Retinal pigment epithelial cell (primary cell): Measurements from ENCODE around the gene NOP14.
"Not testable (repeated sequence)": the region's sequence is repeated elsewhere in the genome, so short reads cannot be mapped to it uniquely, and the experiment has no call there.

Source experiments
- DNase-seq: peaks from one replicate; pipeline ENCODE4 v3.0.0-alpha.2; 2010; ENCODE audit warnings: low read depth
- H3K4me3 ChIP-seq: 2 replicates; pipeline ENCODE4 v1.5.1; 2011; ENCODE audit warnings: mild to moderate bottlenecking, low read length, control low read depth, moderate library complexity
- TF ChIP-seq, protein P1 (sequence below): conservative IDR thresholded peaks from 2 replicates; pipeline ENCODE4 v1.5.1; 2011; ENCODE audit warnings: low read depth, low read length, control low read depth, inconsistent platforms

NOP14 gene

DNA sequence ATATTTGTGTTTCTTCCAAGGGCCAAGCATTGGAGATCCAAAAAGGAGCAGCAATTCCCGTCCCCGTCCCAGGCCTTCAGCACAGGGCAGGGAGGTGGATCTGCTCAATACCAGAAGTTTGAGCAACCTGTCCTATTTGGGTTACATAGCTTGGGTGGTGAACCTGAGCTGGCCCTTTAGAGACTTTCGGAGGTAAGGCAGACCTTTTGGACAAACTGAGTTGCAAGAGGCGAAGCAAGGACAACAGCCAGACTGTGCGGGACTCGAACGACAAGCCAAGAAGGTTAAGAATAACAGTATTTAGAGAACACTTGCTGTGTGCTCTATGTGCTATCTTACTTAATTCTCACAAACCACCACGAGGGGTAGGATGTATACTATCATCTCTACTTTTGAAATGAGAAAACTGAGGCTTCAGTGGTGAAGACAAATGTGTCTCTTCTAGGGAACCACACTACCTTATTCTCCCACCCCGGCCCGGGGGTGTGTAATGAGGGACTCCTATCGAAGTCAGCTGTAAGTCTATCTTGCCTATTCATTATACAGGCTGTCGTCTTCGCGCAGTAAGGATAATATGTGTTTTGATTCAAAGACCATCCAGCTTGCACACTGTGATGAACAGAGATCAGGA is 1.3 kb downstream of the NOP14 start:
- TF ChIP-seq, protein P1, sequence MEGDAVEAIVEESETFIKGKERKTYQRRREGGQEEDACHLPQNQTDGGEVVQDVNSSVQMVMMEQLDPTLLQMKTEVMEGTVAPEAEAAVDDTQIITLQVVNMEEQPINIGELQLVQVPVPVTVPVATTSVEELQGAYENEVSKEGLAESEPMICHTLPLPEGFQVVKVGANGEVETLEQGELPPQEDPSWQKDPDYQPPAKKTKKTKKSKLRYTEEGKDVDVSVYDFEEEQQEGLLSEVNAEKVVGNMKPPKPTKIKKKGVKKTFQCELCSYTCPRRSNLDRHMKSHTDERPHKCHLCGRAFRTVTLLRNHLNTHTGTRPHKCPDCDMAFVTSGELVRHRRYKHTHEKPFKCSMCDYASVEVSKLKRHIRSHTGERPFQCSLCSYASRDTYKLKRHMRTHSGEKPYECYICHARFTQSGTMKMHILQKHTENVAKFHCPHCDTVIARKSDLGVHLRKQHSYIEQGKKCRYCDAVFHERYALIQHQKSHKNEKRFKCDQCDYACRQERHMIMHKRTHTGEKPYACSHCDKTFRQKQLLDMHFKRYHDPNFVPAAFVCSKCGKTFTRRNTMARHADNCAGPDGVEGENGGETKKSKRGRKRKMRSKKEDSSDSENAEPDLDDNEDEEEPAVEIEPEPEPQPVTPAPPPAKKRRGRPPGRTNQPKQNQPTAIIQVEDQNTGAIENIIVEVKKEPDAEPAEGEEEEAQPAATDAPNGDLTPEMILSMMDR: no peak
- DNase-seq: no peak

GRCh38 chr4:2961421-2961810 is 1.8 kb downstream of the NOP14 start:
- no peak for DNase-seq
- TF ChIP-seq, protein P1: no peak
- peak overlapping the region; percentile 86 for H3K4me3 ChIP-seq

More for the DNA sequence above, 1.3 kb downstream of the NOP14 start:
- H3K4me3 ChIP-seq: peak overlapping the region; percentile 86

DNA sequence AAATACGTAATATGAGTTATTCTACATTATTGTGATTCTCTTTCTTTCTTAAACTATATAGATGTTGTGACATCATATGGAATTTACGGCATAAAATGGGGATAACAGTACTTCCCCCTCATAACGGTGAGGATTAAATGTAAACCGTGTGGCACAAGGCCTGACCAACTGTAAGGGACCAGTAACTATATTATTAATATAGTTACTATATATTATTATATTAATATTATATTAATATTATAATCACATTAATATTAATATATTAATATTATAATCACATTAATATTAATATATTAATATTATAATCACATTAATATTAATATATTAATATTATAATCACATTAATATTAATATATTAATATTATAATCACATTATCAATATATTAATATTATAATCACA is 2.8 kb downstream of the NOP14 start:
- H3K4me3 ChIP-seq: not testable (repeated sequence)

GRCh38 chr4:2958446-2958845 is 4.8 kb downstream of the NOP14 start:
- TF ChIP-seq, protein P1: no peak
- H3K4me3 ChIP-seq: no peak overlapping the region
- no peak for DNase-seq

More for the DNA sequence above, 2.8 kb downstream of the NOP14 start:
- not testable (repeated sequence) for DNase-seq

DNA sequence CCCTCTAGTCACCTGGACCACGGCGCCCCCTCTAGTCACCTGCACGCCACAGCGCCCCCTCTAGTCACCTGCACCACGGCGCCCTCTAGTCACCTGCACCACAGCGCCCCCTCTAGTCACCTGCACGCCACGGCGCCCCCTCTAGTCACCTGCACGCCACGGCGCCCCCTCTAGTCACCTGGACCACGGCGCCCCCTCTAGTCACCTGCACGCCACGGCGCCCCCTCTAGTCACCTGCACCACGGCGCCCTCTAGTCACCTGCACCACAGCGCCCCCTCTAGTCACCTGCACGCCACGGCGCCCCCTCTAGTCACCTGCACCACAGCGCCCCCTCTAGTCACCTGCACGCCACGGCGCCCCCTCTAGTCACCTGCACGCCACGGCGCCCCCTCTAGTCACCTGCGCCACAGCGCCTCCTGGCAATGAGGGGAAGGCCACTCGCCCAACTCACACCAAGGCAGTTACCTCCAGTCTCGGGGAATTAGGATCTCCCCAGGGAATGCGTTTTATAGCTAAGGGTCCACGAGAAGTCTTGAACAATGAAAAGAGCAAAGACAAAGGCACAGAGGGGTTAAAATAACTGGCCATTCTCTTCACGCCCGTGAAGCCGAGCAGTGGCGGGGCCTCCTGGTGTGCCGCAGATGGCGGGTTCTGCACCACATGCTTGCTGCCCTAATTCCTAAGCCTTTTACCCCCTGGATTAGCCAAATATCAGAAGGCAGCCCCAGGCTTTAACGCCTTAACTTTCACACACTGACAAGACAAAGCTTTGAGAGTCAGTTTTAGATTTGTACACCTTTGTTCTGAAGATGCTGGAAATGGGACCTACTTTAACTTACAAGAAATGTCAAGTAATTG is 7.8 kb downstream of the NOP14 start:
- not testable (repeated sequence) for DNase-seq, H3K4me3 ChIP-seq

DNA sequence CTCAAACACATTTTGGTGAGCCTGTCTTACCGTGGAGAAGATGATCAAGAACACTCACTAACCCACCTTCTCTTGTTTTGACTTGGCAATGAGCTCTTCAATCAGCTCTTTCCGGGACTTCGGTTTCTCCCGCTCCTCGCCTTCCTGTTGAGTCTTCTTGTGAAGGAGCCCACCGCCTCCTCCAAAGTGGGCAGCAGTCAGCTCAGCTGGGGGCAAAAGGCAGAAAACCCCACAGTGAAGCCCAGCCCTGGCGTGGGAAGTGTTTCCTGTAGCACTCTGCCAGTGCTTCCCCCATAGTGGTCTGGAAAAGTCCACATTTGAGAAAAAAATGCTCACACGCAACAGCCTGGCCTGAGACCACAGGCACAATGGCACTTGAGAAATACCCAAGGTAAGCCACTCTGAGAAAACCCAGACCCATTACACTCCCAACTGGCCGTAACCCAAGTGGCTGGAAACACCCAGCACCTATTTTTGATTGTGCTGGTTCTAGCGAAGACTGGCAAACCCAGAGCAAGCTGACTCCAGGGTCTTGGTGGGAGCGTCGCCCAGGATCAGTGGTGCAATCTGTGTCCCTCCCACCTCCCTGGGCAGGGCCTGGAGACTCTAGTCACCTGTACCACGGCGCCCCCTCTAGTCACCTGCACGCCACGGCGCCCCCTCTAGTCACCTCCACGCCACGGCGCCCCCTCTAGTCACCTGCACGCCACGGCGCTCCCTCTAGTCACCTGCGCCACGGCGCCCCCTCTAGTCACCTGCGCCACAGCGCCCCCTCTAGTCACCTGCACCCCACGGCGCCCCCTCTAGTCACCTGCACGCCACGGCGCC is 8.6 kb downstream of the NOP14 start:
- H3K4me3 ChIP-seq: no peak overlapping the region
- TF ChIP-seq, protein P1: no peak
- no peak for DNase-seq

GRCh38 chr4:2953496-2953895 is 9.7 kb downstream of the NOP14 start:
- no peak for DNase-seq
- no peak overlapping the region for H3K4me3 ChIP-seq
- TF ChIP-seq, protein P1: no peak
